GM12878 (cell line): ENCODE results near the gene IGFBP3. TPM values are rescaled to one million over a fixed set of nuclear protein-coding genes. Genes with fewer than 3 reads are reported as not detected.

Source experiments
- ATAC-seq: fragments of 200-7000 bp; cut with Tn5 transposase; 3 replicates; pipeline ENCODE4 v1.9.1; 2020; ENCODE audit warnings: mild to moderate bottlenecking, moderate library complexity
- BruUV-seq: library from RNA; stranded (reverse); fragments of 400-500 nt; replicated peaks from 2 replicates; lab custom pipeline; 2021; lab: Mats Ljungman, UMichigan
- CTCF ChIA-PET: fragments of 300-600 bp; sonication (Branson Sonifier 250); formaldehyde crosslinking; extraction: SDS; loops from one replicate; lab custom pipeline; 2021; ENCODE audit warnings: inconsistent platforms; lab: Yijun Ruan, JAX
- POLR2A ChIA-PET: fragments of 350-600 bp; formaldehyde crosslinking; extraction: SDS; loops from one replicate; lab custom pipeline; 2021; ENCODE audit warnings: inconsistent platforms; lab: Charles Lee
- RAD21 ChIA-PET: fragments of 300-600 bp; sonication (Branson Sonifier 250); formaldehyde crosslinking; loops from one replicate; lab custom pipeline; 2023; ENCODE audit warnings: antibody characterized with exemption; ENCODE audit not compliant: unreplicated experiment; lab: Charles Lee
- SMC1A ChIA-PET: fragments of 300-600 bp; sonication (Branson Sonifier 250); formaldehyde crosslinking; loops from one replicate; lab custom pipeline; 2023; ENCODE audit not compliant: unreplicated experiment, uncharacterized antibody; lab: Charles Lee
- DNase-seq: peaks from one replicate; pipeline ENCODE4 v3.0.0-alpha.2; 2011; ENCODE audit warnings: low read depth, low spot score
- FAIRE-seq: peaks from 3 replicates; lab custom pipeline; 2011; peaks lifted over from hg19 to GRCh38; lab: Jason Lieb, UNC
- H2AFZ ChIP-seq: 2 replicates; pipeline ENCODE4 v1.6.0; 2011; ENCODE audit warnings: low read depth, low read length, control low read depth; ENCODE audit not compliant: control insufficient read depth
- H3K27ac ChIP-seq: 2 replicates; pipeline ENCODE4 v1.5.1; 2011; ENCODE audit warnings: control low read depth; ENCODE audit not compliant: control insufficient read depth, insufficient read depth
- H3K27me3 ChIP-seq, 2 experiments: replicated peaks in 1 of 2; 2 replicates each; pipeline versions ENCODE4 v1.6.0 to v1.6.1; 2011; ENCODE audit warnings: low read length in 1 of 2; ENCODE audit not compliant: control insufficient read depth in 2 of 2, insufficient read depth in 2 of 2
- H3K36me3 ChIP-seq, 2 experiments: 2 replicates each; pipeline ENCODE4 v1.5.1; 2011; ENCODE audit warnings: low read length in 1 of 2; ENCODE audit not compliant: control insufficient read depth in 2 of 2, insufficient read depth in 2 of 2
- H3K4me1 ChIP-seq: 2 replicates; pipeline ENCODE4 v1.6.1; 2011; ENCODE audit warnings: mild to moderate bottlenecking, low read length, moderate library complexity, mixed read lengths; ENCODE audit not compliant: control insufficient read depth, insufficient read depth
- H3K4me2 ChIP-seq: 2 replicates; pipeline ENCODE4 v1.6.0; 2011; ENCODE audit warnings: control low read depth; ENCODE audit not compliant: control insufficient read depth, insufficient read depth
- H3K4me3 ChIP-seq: fragments of 200-600 bp; sonication (generic); 2 replicates; pipeline ENCODE4 v1.5.1; 2016
- H3K79me2 ChIP-seq: 2 replicates; pipeline ENCODE4 v1.6.0; 2011; ENCODE audit warnings: low read length; ENCODE audit not compliant: control insufficient read depth, insufficient read depth
- H3K9ac ChIP-seq: 2 replicates; pipeline ENCODE4 v1.8.0; 2011; ENCODE audit warnings: low read length, control low read depth, mixed read lengths; ENCODE audit not compliant: control insufficient read depth, insufficient read depth
- H3K9me3 ChIP-seq: replicated peaks from 3 replicates; pipeline ENCODE4 v1.5.1; 2011; ENCODE audit warnings: mild to moderate bottlenecking, low read length; ENCODE audit not compliant: control insufficient read depth, insufficient read depth
- H4K20me1 ChIP-seq: 2 replicates; pipeline ENCODE4 v1.6.0; 2011; ENCODE audit not compliant: control insufficient read depth, insufficient read depth
- CBFB ChIP-seq: IDR thresholded peaks from 2 replicates; pipeline ENCODE4 v1.6.1; 2016; ENCODE audit warnings: antibody characterized with exemption, low read depth
- CBX5 ChIP-seq: sonication (generic); IDR thresholded peaks from 2 replicates; pipeline ENCODE4 v1.6.1; 2016; ENCODE audit warnings: low read depth, moderate library complexity, mild to moderate bottlenecking, inconsistent platforms
- CHD2 ChIP-seq: IDR thresholded peaks from 2 replicates; pipeline ENCODE4 v1.6.1; 2011; ENCODE audit warnings: low read depth, low read length, improper control_type of control experiment, borderline replicate concordance
- GATAD2B ChIP-seq: fragments of 450-650 bp; conservative IDR thresholded peaks from 2 replicates; pipeline ENCODE4 v1.6.1; 2017; ENCODE audit warnings: low read depth, mild to moderate bottlenecking, moderate library complexity
- HDAC2 ChIP-seq: fragments of 200-600 bp; sonication (generic); IDR thresholded peaks from 2 replicates; pipeline ENCODE4 v1.6.1; 2017
- IRF5 ChIP-seq: fragments of 450-650 bp; IDR thresholded peaks from 2 replicates; pipeline ENCODE4 v1.6.1; 2017; ENCODE audit warnings: borderline replicate concordance
- MXI1 ChIP-seq: fragments of 150-350 bp; IDR thresholded peaks from 2 replicates; pipeline ENCODE4 v1.6.1; 2011; ENCODE audit warnings: low read depth, mild to moderate bottlenecking, inconsistent platforms, low read length, improper control_type of control experiment
- MYC ChIP-seq: IDR thresholded peaks from 2 replicates; pipeline ENCODE4 v1.6.1; 2011; ENCODE audit warnings: mild to moderate bottlenecking, low read length, moderate library complexity, inconsistent platforms; ENCODE audit not compliant: insufficient read depth, insufficient replicate concordance, insufficient read length, severe bottlenecking
- NR2C1 ChIP-seq: fragments of 450-650 bp; IDR thresholded peaks from 2 replicates; pipeline ENCODE4 v1.6.1; 2017; ENCODE audit warnings: antibody characterized with exemption, mild to moderate bottlenecking, moderate library complexity
- SREBF1 ChIP-seq: IDR thresholded peaks from 2 replicates; pipeline ENCODE4 v1.6.1; 2012; ENCODE audit warnings: mild to moderate bottlenecking, low read length
- SRF ChIP-seq, 2 experiments: IDR thresholded peaks; 2 replicates each; pipeline ENCODE4 v1.6.1; 2011; ENCODE audit warnings: low read depth in 2 of 2, low read length in 2 of 2, mild to moderate bottlenecking in 1 of 2, moderate library complexity in 1 of 2
- STAT1 ChIP-seq: fragments of 450-650 bp; conservative IDR thresholded peaks from 2 replicates; pipeline ENCODE4 v1.6.1; 2014; ENCODE audit warnings: antibody characterized with exemption, mild to moderate bottlenecking
- SUPT20H ChIP-seq: IDR thresholded peaks from 2 replicates; pipeline ENCODE4 v1.6.1; 2011; ENCODE audit warnings: low read depth, mild to moderate bottlenecking, low read length, moderate library complexity, borderline replicate concordance; ENCODE audit not compliant: control insufficient read depth
- TARDBP ChIP-seq: IDR thresholded peaks from 2 replicates; pipeline ENCODE4 v1.6.1; 2016; ENCODE audit warnings: borderline replicate concordance
- YBX1 ChIP-seq: fragments of 450-650 bp; IDR thresholded peaks from 2 replicates; pipeline ENCODE4 v1.6.1; 2016; ENCODE audit warnings: antibody characterized with exemption
- ZNF24 ChIP-seq: fragments of 450-650 bp; IDR thresholded peaks from 2 replicates; pipeline ENCODE4 v1.6.1; 2017; ENCODE audit warnings: antibody characterized with exemption, mild to moderate bottlenecking
- ZNF274 ChIP-seq: IDR thresholded peaks from one replicate; pipeline ENCODE4 v1.8.0; 2011; ENCODE audit not compliant: insufficient read length, insufficient read depth
- WGBS: methylation state at CpG from one replicate; pipeline ENCODE4 v1.1.6; 2016; ENCODE audit warnings: low lambda C conversion rate; ENCODE audit not compliant: insufficient replicate concordance, insufficient coverage; ENCODE audit errors: missing lambda C conversion rate; 5-methylcytosine and 5-hydroxymethylcytosine counted together
- in situ Hi-C: fragments of 300-500 bp; cut with MboI; formaldehyde crosslinking; loops from 9 replicates; pipeline ENCODE4 v1.14.3; 2018; ENCODE audit warnings: mixed read lengths
- intact Hi-C: fragments of 100-400 bp; cut with micrococcal nuclease; formaldehyde crosslinking; loops from one replicate; pipeline ENCODE4 v1.14.2; 2022; ENCODE audit not compliant: unreplicated experiment
- polyA plus RNA-seq, 11 experiments: library from polyadenylated mRNA; depleted of rRNA in 4 of 11; unstranded in 6 of 11; stranded (reverse) in 5 of 11; fragments of >200 nt; fragmentation: Nextera tagmentation in 4 of 11; fragmentation: Illumina TruSeq in 1 of 11; extraction: Ambion mirVana in 4 of 11; extraction: Trizol in 1 of 11; gene quantifications; 1 replicate in 1 of 11; 2 replicates in 10 of 11; pipeline versions ENCODE4 v1.2.1 to v1.2.3, GENCODE V29; 2011 to 2016; ENCODE audit warnings: inconsistent platforms in 2 of 11, missing spikeins in 2 of 11, low read depth in 1 of 11
- total RNA-seq, 4 experiments: library from RNA; depleted of rRNA in 3 of 4; stranded (reverse); fragments of >200 nt in 3 of 4; fragmentation: Illumina TruSeq in 1 of 4; extraction: Trizol in 1 of 4; gene quantifications; 2 replicates each; pipeline versions ENCODE4 v1.2.1 to v1.2.3, GENCODE V29; 2013 to 2021

Gene IGFBP3
- total and polyA plus RNA-seq, 10 of the 15 experiments (the other 5 are each of a cell fraction or from before 2014, with no cell fraction given) = 6.0 to 28.0 (median 15.6) TPM

- no peak for FAIRE-seq
- Histone ChIP-seq H3K4me1 (no peaks in the 10 kb centered on the region), H3K36me3 (no peaks in the 10 kb centered on the region), H3K4me3 (no peak overlapping the region), H3K79me2 (no peaks in the 10 kb centered on the region), H3K27ac (no peak overlapping the region), H3K4me2 (no peak overlapping the region), H2AFZ (no peak overlapping the region), H3K9me3 (no peaks in the 10 kb centered on the region), H3K27me3 (peaks cover 0 to 14% of the 10 kb centered on the region in 2 experiments), H3K9ac (no peak overlapping the region), H4K20me1 (0 out of 2 replicates have a peak, but pooled peaks cover 4% of the 10 kb centered on the region)
- POLR2A ChIA-PET = no interaction called here
- in situ Hi-C loops (no loop called here), intact Hi-C loops (loop anchor here (1.0 to 2.0 kb wide), 3 partner anchors 461 to 1289 kb away; no protein-coding TSS in a partner anchor)
- RAD21 ChIA-PET = interaction anchor here (1.0 to 1.8 kb wide), 6 partner anchors 26 to 1362 kb away, joined by 3 to 6 read pairs (median 4); no protein-coding TSS in a partner anchor
- no TSS peak for BruUV-seq
- no peak for DNase-seq
- CTCF ChIA-PET = interaction anchor here (0.6 to 2.0 kb wide), 13 partner anchors 9 to 1374 kb away, joined by 3 to 10 read pairs (median 4); no protein-coding TSS in a partner anchor
- 17% methylated on average over 10 of the region's 10 CpGs for WGBS
- no peak for ATAC-seq
- TF ChIP-seq CBFB (no peak), ZNF24 (no peak), SUPT20H (no peak), SREBF1 (no peak), MYC (no peak), YBX1 (no peak), IRF5 (no peak), CBX5 (no peak), SRF (IDR thresholded peaks at IDR 0.05; ENCODE audit: low read depth in 2 of 2, low read length in 2 of 2) (no peak), STAT1 (no peak), HDAC2 (no peak), TARDBP (no peak), NR2C1 (no peak), MXI1 (no peak), CHD2 (no peak), GATAD2B (no peak), ZNF274 (no peak)
- SMC1A ChIA-PET = interaction anchor here (1.0 to 1.5 kb wide), 3 partner anchors 31 to 1287 kb away, joined by 3 to 8 read pairs (median 3); no protein-coding TSS in a partner anchor
These were observed 29.3 kb downstream of the IGFBP3 start for GRCh38 chr7:45891462-45892402.
